Adrenal gland (tissue), 12 donors: ENCODE data around the gene PRSS33. TPM values are rescaled to one million over a fixed set of nuclear protein-coding genes. Genes with fewer than 3 reads are reported as not detected.

Experiments
- DNase-seq, 7 donors: peaks; one replicate each; pipeline ENCODE4 v3.0.0-alpha.2; 2019 to 2020
- H3K27ac ChIP-seq, 5 donors: fragments of 200-600 bp; sonication (generic) in 4 of 5; 1 replicate in 3 of 5; 2 replicates in 2 of 5; pipeline versions ENCODE4 v1.5.1 to v1.8.0; 2016 to 2020; ENCODE audit warnings: mild to moderate bottlenecking in 1 of 5
- H3K27me3 ChIP-seq: fragments of 200-600 bp; 2 replicates; pipeline ENCODE4 v1.8.0; 2021
- H3K36me3 ChIP-seq, 2 donors: fragments of 200-600 bp; replicated peaks in 1 of 2; 1 replicate in 1 of 2; 2 replicates in 1 of 2; pipeline versions ENCODE4 v1.5.1 to v1.8.0; 2018 to 2022
- H3K4me1 ChIP-seq, 2 donors: fragments of 200-600 bp; replicated peaks in 1 of 2; 1 replicate in 1 of 2; 2 replicates in 1 of 2; pipeline versions ENCODE4 v1.5.1 to v1.8.0; 2018 to 2021
- H3K4me3 ChIP-seq, 4 donors: fragments of 200-600 bp; sonication (generic) in 3 of 4; one replicate each; pipeline ENCODE4 v1.5.1; 2016 to 2018
- H3K9me3 ChIP-seq, 3 donors: fragments of 200-600 bp; sonication (generic) in 1 of 3; replicated peaks in 1 of 3; 1 replicate in 2 of 3; 2 replicates in 1 of 3; pipeline versions ENCODE4 v1.5.1 to v1.8.0; 2016 to 2021
- POLR2A ChIP-seq, 2 donors: fragments of 450-650 bp; IDR thresholded peaks; one replicate each; pipeline ENCODE4 v1.6.1; 2017; ENCODE audit warnings: antibody characterized with exemption in 2 of 2, mild to moderate bottlenecking in 2 of 2, moderate library complexity in 1 of 2
- WGBS, 4 donors: extraction: QIAGEN DNeasy Blood & Tissue Kit in 2 of 4; methylation state at CpG; one replicate each; pipeline versions ENCODE4 v1.1.5 to v1.1.7; 2013 to 2017; 5-methylcytosine and 5-hydroxymethylcytosine counted together
- intact Hi-C, 2 donors: fragments of 100-400 bp; cut with DNase I; formaldehyde crosslinking; loops; one replicate each; pipeline versions ENCODE4 v1.14.1 to v1.15.0; 2022 to 2023
- polyA plus RNA-seq, 3 donors: library from polyadenylated mRNA; stranded (reverse); fragments of 200-250 nt in 2 of 3; fragments of 350-450 nt in 1 of 3; fragmentation: Illumina TruSeq in 1 of 3; extraction: RNeasy Lipid Tissue Mini Kit (QIAGEN cat#74804) in 1 of 3; gene quantifications; one replicate each; pipeline ENCODE4 v1.2.3, GENCODE V29; 2013 to 2014
- total RNA-seq, 9 donors: library from RNA; depleted of rRNA in 4 of 9; stranded (reverse); fragments of >200 nt in 4 of 9; fragments of 120-200 nt in 1 of 9; fragmentation: NEBNext Ultra II Directional in 1 of 9; extraction: Animal tissue kit (Norgen Biotek cat#: 25700) in 1 of 9; gene quantifications; one replicate each; pipeline versions ENCODE4 v1.1.0 to v1.2.4, GENCODE V29; 2013 to 2023
- TF ChIP-seq, protein P1 (sequence below), 6 experiments: fragments of 450-650 bp in 4 of 6; fragments of 200-600 bp in 2 of 6; sonication (generic) in 1 of 6; IDR thresholded peaks; 1 replicate in 5 of 6; 2 replicates in 1 of 6; pipeline versions ENCODE4 v1.5.1 to v1.8.0; 2016 to 2021; ENCODE audit warnings: antibody characterized with exemption in 6 of 6, mild to moderate bottlenecking in 2 of 6, moderate library complexity in 1 of 6
- donor health status: healthy with polysubstance abuse.
- donor health status: Bipolar disorder and iron deficiency.
- donor health status: DM: yes; HTN: yes; CAD: no.
- donor health status: DM: no; HTN: no; CAD: no.
- donor health status: DM: no; HTN: no; CAD: no.
- donor health status: DM: yes; HTN: yes; CAD: no.

The PRSS33 gene
- total and polyA plus RNA-seq, 12 donors = not detected

DNA sequence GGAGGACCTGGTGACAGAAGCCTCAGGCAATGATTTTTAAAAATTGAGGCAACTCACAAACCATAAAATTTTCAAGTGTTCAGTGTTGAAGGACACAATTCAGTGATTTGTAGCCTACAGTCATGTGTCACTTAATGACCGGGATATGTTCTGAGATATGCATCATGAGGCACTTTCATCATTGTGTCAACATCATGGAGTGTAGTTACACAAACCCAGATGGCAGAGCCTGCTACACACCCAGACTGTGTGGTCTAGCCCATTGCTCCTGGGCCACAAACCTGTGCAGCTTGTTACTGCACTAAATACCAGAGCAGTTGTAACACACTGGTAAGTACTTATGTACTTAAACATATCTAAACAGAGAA is 12.5 kb upstream of the PRSS33 start:
- H3K9me3 ChIP-seq = no peaks in the 10 kb centered on the region
- 14 to 59% (median 52%) methylated on average over 1 of the region's 1 CpG for WGBS, 4 donors
- no peak for DNase-seq
- H3K27ac ChIP-seq = no peak overlapping the region
- H3K36me3 ChIP-seq = no peaks in the 10 kb centered on the region
- H3K4me1 ChIP-seq = no peaks in the 10 kb centered on the region
- peaks cover 4% of the 10 kb centered on the region for H3K27me3 ChIP-seq
- intact Hi-C loops = loop anchor here in 1 of 2 donors (10.0 kb wide), 1 partner anchor 275 kb away; no protein-coding TSS in a partner anchor
- TF ChIP-seq POLR2A (IDR thresholded peaks at IDR 0.05) = no peak
- TF ChIP-seq, protein P1, sequence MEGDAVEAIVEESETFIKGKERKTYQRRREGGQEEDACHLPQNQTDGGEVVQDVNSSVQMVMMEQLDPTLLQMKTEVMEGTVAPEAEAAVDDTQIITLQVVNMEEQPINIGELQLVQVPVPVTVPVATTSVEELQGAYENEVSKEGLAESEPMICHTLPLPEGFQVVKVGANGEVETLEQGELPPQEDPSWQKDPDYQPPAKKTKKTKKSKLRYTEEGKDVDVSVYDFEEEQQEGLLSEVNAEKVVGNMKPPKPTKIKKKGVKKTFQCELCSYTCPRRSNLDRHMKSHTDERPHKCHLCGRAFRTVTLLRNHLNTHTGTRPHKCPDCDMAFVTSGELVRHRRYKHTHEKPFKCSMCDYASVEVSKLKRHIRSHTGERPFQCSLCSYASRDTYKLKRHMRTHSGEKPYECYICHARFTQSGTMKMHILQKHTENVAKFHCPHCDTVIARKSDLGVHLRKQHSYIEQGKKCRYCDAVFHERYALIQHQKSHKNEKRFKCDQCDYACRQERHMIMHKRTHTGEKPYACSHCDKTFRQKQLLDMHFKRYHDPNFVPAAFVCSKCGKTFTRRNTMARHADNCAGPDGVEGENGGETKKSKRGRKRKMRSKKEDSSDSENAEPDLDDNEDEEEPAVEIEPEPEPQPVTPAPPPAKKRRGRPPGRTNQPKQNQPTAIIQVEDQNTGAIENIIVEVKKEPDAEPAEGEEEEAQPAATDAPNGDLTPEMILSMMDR (IDR thresholded peaks at IDR 0.05) = no peak
- no peak overlapping the region for H3K4me3 ChIP-seq

DNA sequence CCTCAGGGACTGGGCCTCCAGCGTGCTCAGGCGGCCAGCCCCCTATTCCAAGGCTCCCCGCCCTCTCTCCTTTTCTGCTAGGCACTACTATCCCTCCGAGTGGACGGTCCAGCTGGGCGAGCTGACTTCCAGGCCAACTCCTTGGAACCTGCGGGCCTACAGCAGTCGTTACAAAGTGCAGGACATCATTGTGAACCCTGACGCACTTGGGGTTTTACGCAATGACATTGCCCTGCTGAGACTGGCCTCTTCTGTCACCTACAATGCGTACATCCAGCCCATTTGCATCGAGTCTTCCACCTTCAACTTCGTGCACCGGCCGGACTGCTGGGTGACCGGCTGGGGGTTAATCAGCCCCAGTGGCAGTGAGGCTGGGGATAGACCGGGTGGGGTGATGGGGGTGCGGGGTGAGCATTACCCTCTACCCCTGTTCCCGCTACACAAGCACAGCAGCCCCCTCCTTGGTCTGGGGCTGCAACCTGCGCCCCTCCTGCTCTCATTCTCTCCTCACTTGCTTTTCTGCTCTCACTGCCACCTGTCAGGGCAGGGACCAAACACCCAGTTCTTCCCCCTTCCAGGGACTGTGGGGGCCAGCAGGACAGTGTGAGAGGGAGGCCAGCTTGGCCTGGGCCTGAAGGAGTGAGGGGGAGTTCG is 12.0 kb upstream of the PRSS33 start:
- WGBS, 4 donors = 83 to 94% (median 87%) methylated on average over 15 to 21 of the region's 21 CpGs
- DNase-seq = no peak

DNA sequence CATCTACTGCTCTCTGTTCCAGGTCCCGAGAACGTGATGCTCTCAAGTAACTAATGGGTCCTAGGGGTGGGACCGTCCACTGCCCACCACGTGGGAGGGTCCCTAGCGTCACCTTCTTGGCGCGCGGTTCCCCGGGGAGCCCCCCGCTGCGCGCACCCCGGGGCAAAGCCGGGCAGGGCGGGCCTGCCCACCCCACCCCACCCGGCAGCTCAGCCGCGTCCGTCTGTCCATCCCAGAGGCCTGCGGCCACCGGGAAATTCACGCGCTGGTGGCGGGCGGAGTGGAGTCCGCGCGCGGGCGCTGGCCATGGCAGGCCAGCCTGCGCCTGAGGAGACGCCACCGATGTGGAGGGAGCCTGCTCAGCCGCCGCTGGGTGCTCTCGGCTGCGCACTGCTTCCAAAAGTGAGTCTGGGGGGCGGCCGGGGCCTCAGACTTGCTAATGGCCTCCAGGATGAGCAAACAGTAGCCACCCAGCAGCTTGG is 11.4 kb upstream of the PRSS33 start:
- H3K4me1 ChIP-seq = peaks cover 0 to 6% of the 10 kb centered on the region in 2 donors
- H3K36me3 ChIP-seq = no peaks in the 10 kb centered on the region
- 78 to 93% (median 80%) methylated on average over 14 to 39 of the region's 39 CpGs for WGBS, 4 donors
- no peak for DNase-seq
- no peak overlapping the region for H3K4me3 ChIP-seq
- intact Hi-C loops = no loop called here
- peaks cover 4% of the 10 kb centered on the region for H3K27me3 ChIP-seq
- no peaks in the 10 kb centered on the region for H3K9me3 ChIP-seq
- TF ChIP-seq, protein P1 (IDR thresholded peaks at IDR 0.05) = no peak
- TF ChIP-seq POLR2A (IDR thresholded peaks at IDR 0.05) = no peak
- no peak overlapping the region for H3K27ac ChIP-seq

More for the DNA sequence above, 12.0 kb upstream of the PRSS33 start:
- H3K4me1 ChIP-seq = peaks cover 0 to 4% of the 10 kb centered on the region in 2 donors
- intact Hi-C loops = no loop called here
- no peaks in the 10 kb centered on the region for H3K36me3 ChIP-seq
- H3K27ac ChIP-seq = no peak overlapping the region
- TF ChIP-seq, protein P1 (IDR thresholded peaks at IDR 0.05) = no peak
- no peak for TF ChIP-seq POLR2A (IDR thresholded peaks at IDR 0.05)
- H3K4me3 ChIP-seq = no peak overlapping the region
- H3K9me3 ChIP-seq = no peaks in the 10 kb centered on the region
- peaks cover 4% of the 10 kb centered on the region for H3K27me3 ChIP-seq

DNA sequence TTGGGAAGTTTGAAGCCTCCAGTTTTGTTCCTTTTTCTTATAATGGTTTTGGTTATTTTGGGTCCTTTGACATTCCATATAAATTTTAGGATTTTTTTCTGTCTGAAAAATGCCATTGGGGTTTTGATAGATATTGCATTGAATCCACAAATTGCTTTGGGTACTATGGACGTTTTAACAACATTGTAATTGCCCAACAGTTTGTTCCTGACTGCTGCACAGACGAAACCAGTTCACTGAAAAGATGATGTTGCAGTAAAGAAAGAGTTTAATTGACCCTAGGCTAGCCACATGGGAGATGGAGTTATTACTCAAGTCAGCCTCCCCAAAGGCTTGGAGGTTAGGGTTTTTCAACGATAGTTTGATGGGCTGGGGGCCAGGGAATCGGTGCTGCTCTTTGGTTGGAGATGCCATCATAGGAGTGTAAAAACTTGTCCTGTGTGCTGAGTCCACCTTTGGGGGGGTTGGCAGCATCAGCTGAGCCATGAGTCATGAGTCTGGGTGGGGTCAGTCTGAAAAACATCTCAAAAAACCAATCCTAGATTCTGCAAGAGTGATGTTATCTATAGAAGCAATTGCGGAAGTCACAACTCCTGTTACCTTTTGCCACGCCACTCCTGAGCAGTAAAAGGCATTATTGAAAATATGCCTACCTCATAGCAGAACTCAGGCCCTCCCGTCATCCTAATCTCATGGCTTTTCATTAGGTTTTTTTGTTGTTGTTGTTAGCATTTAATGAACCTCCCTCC is 8.2 kb upstream of the PRSS33 start:
- Histone ChIP-seq H3K27ac (no peak overlapping the region), H3K36me3 (no peaks in the 10 kb centered on the region), H3K9me3 (no peaks in the 10 kb centered on the region), H3K27me3 (peaks cover 4% of the 10 kb centered on the region), H3K4me1 (peaks cover 0 to 6% of the 10 kb centered on the region in 2 donors), H3K4me3 (no peak overlapping the region)
- TF ChIP-seq POLR2A (IDR thresholded peaks at IDR 0.05) = no peak
- TF ChIP-seq, protein P1 (IDR thresholded peaks at IDR 0.05) = no peak
- intact Hi-C loops = no loop called here
- 66 to 76% (median 73%) methylated on average over 7 of the region's 7 CpGs for WGBS, 4 donors
- DNase-seq = no peak
